Breast epithelium (tissue), 3 donors: ENCODE results near the gene DNAJB1.

ENCODE experiments used
- POLR2A ChIP-seq: fragments of 450-650 bp; IDR thresholded peaks from one replicate; pipeline ENCODE4 v1.6.1; 2016; ENCODE audit warnings: antibody characterized with exemption, mild to moderate bottlenecking, moderate library complexity
- POLR2AphosphoS5 ChIP-seq, 3 donors: sonication (generic); formaldehyde crosslinking; IDR thresholded peaks; one replicate each; pipeline ENCODE4 v1.6.1; 2017; ENCODE audit warnings: antibody characterized with exemption in 3 of 3
- TF ChIP-seq, protein P1 (sequence below), 3 donors: fragments of 450-650 bp; IDR thresholded peaks; one replicate each; pipeline ENCODE4 v1.5.1; 2016 to 2017; ENCODE audit warnings: antibody characterized with exemption in 3 of 3, mild to moderate bottlenecking in 3 of 3, moderate library complexity in 3 of 3

DNA sequence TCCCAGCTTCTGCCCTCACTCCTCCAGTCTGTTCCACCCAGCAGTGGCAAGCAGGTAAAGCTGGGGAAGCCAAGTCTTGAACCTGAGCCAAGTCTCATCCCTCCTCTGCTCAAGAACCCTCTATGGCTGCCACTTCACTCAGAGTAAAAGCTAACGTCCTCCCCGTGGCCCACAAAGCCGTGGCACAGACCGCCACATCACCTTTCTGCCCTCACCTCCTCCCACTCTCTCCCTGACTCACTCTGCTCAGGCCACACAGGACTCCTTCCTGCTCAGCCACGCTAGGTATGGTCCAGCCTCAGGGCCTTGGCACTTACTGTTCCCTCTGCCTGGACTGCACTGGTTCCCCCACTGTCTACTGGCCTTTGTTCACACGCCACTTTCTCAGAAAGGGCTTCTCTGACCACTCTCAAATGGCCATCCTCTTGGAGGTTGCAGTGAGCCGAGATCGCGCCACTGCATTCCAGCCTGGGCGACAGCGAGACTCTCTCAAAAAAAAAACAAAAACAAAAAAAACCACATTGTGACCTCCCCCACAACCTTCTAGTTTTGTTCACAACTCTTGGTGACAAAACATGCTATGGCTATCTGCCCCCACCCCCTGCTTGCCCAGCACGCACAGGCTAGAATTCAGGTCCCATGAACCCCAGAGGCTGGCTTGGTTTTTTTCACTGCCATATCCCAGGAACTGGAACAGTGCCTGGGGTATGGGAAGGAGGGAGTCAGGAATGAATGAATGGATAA, 37.9 kb upstream of the DNAJB1 start:
- no peak for TF ChIP-seq POLR2A
- TF ChIP-seq, protein P1, sequence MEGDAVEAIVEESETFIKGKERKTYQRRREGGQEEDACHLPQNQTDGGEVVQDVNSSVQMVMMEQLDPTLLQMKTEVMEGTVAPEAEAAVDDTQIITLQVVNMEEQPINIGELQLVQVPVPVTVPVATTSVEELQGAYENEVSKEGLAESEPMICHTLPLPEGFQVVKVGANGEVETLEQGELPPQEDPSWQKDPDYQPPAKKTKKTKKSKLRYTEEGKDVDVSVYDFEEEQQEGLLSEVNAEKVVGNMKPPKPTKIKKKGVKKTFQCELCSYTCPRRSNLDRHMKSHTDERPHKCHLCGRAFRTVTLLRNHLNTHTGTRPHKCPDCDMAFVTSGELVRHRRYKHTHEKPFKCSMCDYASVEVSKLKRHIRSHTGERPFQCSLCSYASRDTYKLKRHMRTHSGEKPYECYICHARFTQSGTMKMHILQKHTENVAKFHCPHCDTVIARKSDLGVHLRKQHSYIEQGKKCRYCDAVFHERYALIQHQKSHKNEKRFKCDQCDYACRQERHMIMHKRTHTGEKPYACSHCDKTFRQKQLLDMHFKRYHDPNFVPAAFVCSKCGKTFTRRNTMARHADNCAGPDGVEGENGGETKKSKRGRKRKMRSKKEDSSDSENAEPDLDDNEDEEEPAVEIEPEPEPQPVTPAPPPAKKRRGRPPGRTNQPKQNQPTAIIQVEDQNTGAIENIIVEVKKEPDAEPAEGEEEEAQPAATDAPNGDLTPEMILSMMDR (IDR thresholded peaks at IDR 0.05) = no peak
- TF ChIP-seq POLR2AphosphoS5 (IDR thresholded peaks at IDR 0.05) = no peak
